NCI-H2029 treated with DMSO at 0.1 percent for 48 hours (cell line): ENCODE results near the gene TMEM267.
"Not testable (repeated sequence)": the region's sequence is repeated elsewhere in the genome, so short reads cannot be mapped to it uniquely, and the experiment has no call there.

Experiments
- DNase-seq: peaks from one replicate; lab custom pipeline; 2025; lab: John Stamatoyannopoulos, UW

Gene TMEM267

GRCh38 chr5:43456556-43456955 lies 27.1 kb downstream of the TMEM267 start:
- DNase-seq = no peak

GRCh38 chr5:43441575-43441974 lies 42.1 kb downstream of the TMEM267 start:
- not testable (repeated sequence) for DNase-seq

- no peak for DNase-seq
Measured at GRCh38 chr5:43437062-43437660, 46.5 kb downstream of the TMEM267 start.

GRCh38 chr5:43433382-43433781 lies 50.3 kb downstream of the TMEM267 start:
- DNase-seq = no peak

- peak; percentile 58 for DNase-seq
Measured at GRCh38 chr5:43432486-43433375, 50.9 kb downstream of the TMEM267 start.

GRCh38 chr5:43429706-43430105 lies 54.0 kb downstream of the TMEM267 start:
- DNase-seq = no peak

- no peak for DNase-seq
Measured at GRCh38 chr5:43429016-43429415, 54.6 kb downstream of the TMEM267 start.

GRCh38 chr5:43427306-43427705 lies 56.4 kb downstream of the TMEM267 start:
- no peak for DNase-seq

- no peak for DNase-seq
Measured at GRCh38 chr5:43425983-43426382, 57.7 kb downstream of the TMEM267 start.

- not testable (repeated sequence) for DNase-seq
Measured at GRCh38 chr5:43423086-43423485, 60.6 kb downstream of the TMEM267 start.

- peak; percentile 42 for DNase-seq
Measured at GRCh38 chr5:43422143-43422542, 61.5 kb downstream of the TMEM267 start.

GRCh38 chr5:43421450-43422133 lies 62.1 kb downstream of the TMEM267 start:
- DNase-seq = no peak

- no peak for DNase-seq
Measured at GRCh38 chr5:43420241-43420640, 63.4 kb downstream of the TMEM267 start.

- DNase-seq = peak; percentile 19
Measured at GRCh38 chr5:43418561-43418960, 65.1 kb downstream of the TMEM267 start.

- no peak for DNase-seq
Measured at GRCh38 chr5:43416803-43417394, 66.8 kb downstream of the TMEM267 start.

- no peak for DNase-seq
Measured at GRCh38 chr5:43415935-43416802, 67.5 kb downstream of the TMEM267 start.

GRCh38 chr5:43413966-43414365 lies 69.7 kb downstream of the TMEM267 start:
- no peak for DNase-seq

GRCh38 chr5:43412644-43413043 lies 71.0 kb downstream of the TMEM267 start:
- DNase-seq = peak; percentile 37

- no peak for DNase-seq
Measured at GRCh38 chr5:43412156-43412555, 71.5 kb downstream of the TMEM267 start, which contains the start of gene CCL28. TSS of gene CCL28 (minus strand) at chr5:43412391. CDS start at chr5:43412316, 75 bp downstream.

GRCh38 chr5:43411495-43411894 lies 72.2 kb downstream of the TMEM267 start:
- DNase-seq = no peak

GRCh38 chr5:43410414-43410813 lies 73.3 kb downstream of the TMEM267 start:
- DNase-seq = peak; percentile 44
